SK-N-SH (cell line): ENCODE measurements around the gene OGFRL1. TPM values are rescaled to one million over a fixed set of nuclear protein-coding genes. Genes with fewer than 3 reads are reported as not detected.
A peak's percentile ranks its signal among the peaks of the same experiment; 100 is the strongest.

Source experiments
- CTCF ChIA-PET: fragments of 300-600, 350-600 bp; formaldehyde crosslinking; extraction: SDS; loops from one replicate; lab custom pipeline; 2021; lab: Yijun Ruan, JAX
- POLR2A ChIA-PET: fragments of 350-600 bp; sonication (Branson Sonifier 250); formaldehyde crosslinking; extraction: SDS; loops from one replicate; lab custom pipeline; 2020; ENCODE audit warnings: antibody characterized with exemption, inconsistent platforms; lab: Yijun Ruan, JAX
- DNase-seq: peaks from one replicate; pipeline ENCODE4 v3.0.0; 2012
- H2AFZ ChIP-seq: fragments of 200-600 bp; sonication (generic); 2 replicates; pipeline ENCODE4 v1.8.1; 2016; ENCODE audit warnings: antibody characterized with exemption, mild to moderate bottlenecking, low read depth
- H3F3A ChIP-seq: fragments of 200-600 bp; sonication (generic); replicated peaks from 2 replicates; pipeline ENCODE3; 2016; ENCODE audit warnings: antibody characterized with exemption, mild to moderate bottlenecking; ENCODE audit not compliant: insufficient read depth
- H3K27ac ChIP-seq, 2 experiments: fragments of 200-500 bp in 1 of 2; fragments of 200-600 bp in 1 of 2; sonication (Bioruptor generic) in 1 of 2; sonication (generic), shearing (Covaris generic) in 1 of 2; 2 replicates each; pipeline versions ENCODE4 v1.5.1 to v1.6.1; 2014 to 2016; ENCODE audit warnings: low read depth in 2 of 2, inconsistent platforms in 1 of 2, low read length in 1 of 2, mild to moderate bottlenecking in 1 of 2, mixed read lengths in 1 of 2
- H3K27me3 ChIP-seq: fragments of 200-600 bp; sonication (generic), shearing (Covaris generic); 2 replicates; pipeline ENCODE4 v1.6.1; 2016; ENCODE audit warnings: mixed run types; ENCODE audit not compliant: insufficient read depth
- H3K36me3 ChIP-seq, 2 experiments: fragments of 200-500 bp in 1 of 2; fragments of 200-600 bp in 1 of 2; sonication (Bioruptor generic) in 1 of 2; sonication (generic) in 1 of 2; replicated peaks in 1 of 2; 2 replicates each; pipeline versions ENCODE3 to v1.5.1; 2014 to 2016; ENCODE audit warnings: low read length in 1 of 2, mild to moderate bottlenecking in 1 of 2; ENCODE audit not compliant: insufficient read depth in 2 of 2, control insufficient read depth in 1 of 2
- H3K4me1 ChIP-seq, 2 experiments: fragments of 200-500 bp in 1 of 2; fragments of 200-600 bp in 1 of 2; sonication (Bioruptor generic) in 1 of 2; sonication (generic), shearing (Covaris generic) in 1 of 2; 2 replicates each; pipeline versions ENCODE4 v1.5.1 to v1.6.1; 2014 to 2016; ENCODE audit warnings: low read depth in 1 of 2, low read length in 1 of 2, mixed run types in 1 of 2; ENCODE audit not compliant: insufficient read depth in 2 of 2, control insufficient read depth in 1 of 2
- H3K4me2 ChIP-seq: fragments of 200-600 bp; sonication (generic), shearing (Covaris generic); 2 replicates; pipeline ENCODE4 v1.6.1; 2017; ENCODE audit warnings: mixed run types
- H3K4me3 ChIP-seq, 2 experiments: fragments of 200-500 bp in 1 of 2; fragments of 200-600 bp in 1 of 2; sonication (Bioruptor generic) in 1 of 2; sonication (generic), shearing (Covaris generic) in 1 of 2; 2 replicates each; pipeline versions ENCODE4 v1.5.1 to v1.8.1; 2014 to 2016; ENCODE audit warnings: low read depth in 2 of 2, inconsistent platforms in 1 of 2, low read length in 1 of 2, mild to moderate bottlenecking in 1 of 2, mixed read lengths in 1 of 2, moderate library complexity in 1 of 2
- H3K79me2 ChIP-seq: fragments of 200-600 bp; sonication (generic); 2 replicates; pipeline ENCODE4 v1.8.1; 2017; ENCODE audit warnings: mild to moderate bottlenecking; ENCODE audit not compliant: insufficient read depth
- H3K9ac ChIP-seq: fragments of 200-600 bp; sonication (generic); 2 replicates; pipeline ENCODE4 v1.6.1; 2017; ENCODE audit warnings: mixed run types
- H3K9me2 ChIP-seq: fragments of 200-600 bp; sonication (generic); 2 replicates; pipeline ENCODE4 v1.6.1; 2017; ENCODE audit warnings: mixed run types
- H3K9me3 ChIP-seq: fragments of 200-600 bp; sonication (generic); 2 replicates; pipeline ENCODE4 v1.6.1; 2017; ENCODE audit warnings: mixed run types, mild to moderate bottlenecking, moderate library complexity
- H4K20me1 ChIP-seq: fragments of 200-600 bp; sonication (generic); 2 replicates; pipeline ENCODE4 v1.6.1; 2017; ENCODE audit warnings: mild to moderate bottlenecking, mixed run types; ENCODE audit not compliant: insufficient read depth
- CTCF ChIP-seq: fragments of 200-600 bp; sonication (generic); IDR thresholded peaks from 2 replicates; pipeline ENCODE4 v1.6.1; 2017; ENCODE audit warnings: antibody characterized with exemption, mild to moderate bottlenecking, moderate library complexity
- ELF1 ChIP-seq: IDR thresholded peaks from 2 replicates; pipeline ENCODE4 v1.4.0; 2012
- EP300 ChIP-seq, 2 experiments: IDR thresholded peaks; 2 replicates each; pipeline versions ENCODE4 v1.4.0 to v1.6.1; 2012; ENCODE audit warnings: borderline replicate concordance in 1 of 2, low read depth in 1 of 2, low read length in 1 of 2
- FOSL2 ChIP-seq: IDR thresholded peaks from 2 replicates; pipeline ENCODE4 v1.4.0; 2012; ENCODE audit warnings: low read depth, mild to moderate bottlenecking, moderate library complexity, borderline replicate concordance
- FOXJ3 ChIP-seq: sonication (generic); formaldehyde crosslinking; IDR thresholded peaks from 2 replicates; pipeline ENCODE4 v1.5.1; 2020; ENCODE audit warnings: mild to moderate bottlenecking, missing genetic modification reagents
- GABPA ChIP-seq: IDR thresholded peaks from 2 replicates; pipeline ENCODE4 v1.4.0; 2012; ENCODE audit warnings: low read depth, mild to moderate bottlenecking
- JUND ChIP-seq: IDR thresholded peaks from 2 replicates; pipeline ENCODE4 v1.4.0; 2012
- MEF2A ChIP-seq: IDR thresholded peaks from 2 replicates; pipeline ENCODE4 v1.4.0; 2012; ENCODE audit warnings: low read depth, borderline replicate concordance
- MXI1 ChIP-seq: IDR thresholded peaks from 2 replicates; pipeline ENCODE4 v1.6.1; 2012; ENCODE audit warnings: mild to moderate bottlenecking, low read depth, low read length, improper control_type of control experiment
- NFIC ChIP-seq: IDR thresholded peaks from 2 replicates; pipeline ENCODE4 v1.4.0; 2012; ENCODE audit warnings: borderline replicate concordance
- PBX3 ChIP-seq: IDR thresholded peaks from 2 replicates; pipeline ENCODE4; 2012
- POLR2AphosphoS5 ChIP-seq: IDR thresholded peaks from 2 replicates; pipeline ENCODE4 v1.6.1; 2012; ENCODE audit warnings: low read depth, low read length
- RAD21 ChIP-seq: IDR thresholded peaks from 2 replicates; pipeline ENCODE4 v1.6.1; 2012; ENCODE audit warnings: mild to moderate bottlenecking, low read length
- RCOR1 ChIP-seq: fragments of 150-350 bp; IDR thresholded peaks from 2 replicates; pipeline ENCODE4 v1.6.1; 2017; ENCODE audit warnings: antibody characterized with exemption, low read length
- REST ChIP-seq: IDR thresholded peaks from 2 replicates; pipeline ENCODE4 v1.6.1; 2012; ENCODE audit warnings: mild to moderate bottlenecking, low read depth, low read length, moderate library complexity
- RFX5 ChIP-seq: IDR thresholded peaks from 2 replicates; pipeline ENCODE4 v1.6.1; 2012; ENCODE audit warnings: mild to moderate bottlenecking, improper control_type of control experiment, low read length
- RXRA ChIP-seq: IDR thresholded peaks from 2 replicates; pipeline ENCODE4 v1.4.0; 2012; ENCODE audit warnings: low read depth, mild to moderate bottlenecking, borderline replicate concordance
- TAF1 ChIP-seq: IDR thresholded peaks from 2 replicates; pipeline ENCODE4 v1.6.1; 2012; ENCODE audit warnings: low read depth, mild to moderate bottlenecking, low read length, moderate library complexity, borderline replicate concordance
- TCF12 ChIP-seq: IDR thresholded peaks from 2 replicates; pipeline ENCODE4 v1.4.0; 2012
- TEAD4 ChIP-seq: IDR thresholded peaks from 2 replicates; pipeline ENCODE4 v1.4.0; 2012; ENCODE audit warnings: mild to moderate bottlenecking, borderline replicate concordance; ENCODE audit not compliant: insufficient read depth
- USF2 ChIP-seq: fragments of 150-350 bp; IDR thresholded peaks from 2 replicates; pipeline ENCODE4 v1.6.1; 2017; ENCODE audit warnings: antibody characterized with exemption, low read length, low read depth, borderline replicate concordance
- YY1 ChIP-seq: IDR thresholded peaks from 2 replicates; pipeline ENCODE4 v1.4.0; 2012; ENCODE audit warnings: low read depth, mild to moderate bottlenecking
- ZBTB33 ChIP-seq: IDR thresholded peaks from 2 replicates; pipeline ENCODE4 v1.4.0; 2012; ENCODE audit warnings: low read depth, borderline replicate concordance
- WGBS: methylation state at CpG from one replicate; pipeline ENCODE4 v1.1.6; 2017; ENCODE audit warnings: low lambda C conversion rate; 5-methylcytosine and 5-hydroxymethylcytosine counted together
- polyA plus RNA-seq, 3 experiments: library from polyadenylated mRNA; depleted of rRNA; stranded (reverse); fragments of >200 nt; gene quantifications; 2 replicates each; pipeline ENCODE4 v1.2.3, GENCODE V29; 2012

Gene OGFRL1
- 2.4 and 3.3 TPM in 2 replicates for polyA plus RNA-seq (2012; rRNA removed)
- 4.4 and 5.7 TPM in 2 replicates for polyA plus RNA-seq (2012; cell fraction: cytosol; rRNA removed)
- 1.1 and 2.3 TPM in 2 replicates for polyA plus RNA-seq (2012; cell fraction: nucleus; rRNA removed)

- Histone ChIP-seq H3K27ac (peak within 1 kb of the TSS; percentile 61 to 80), H3K9me2 (no peaks in the 10 kb centered on the region), H3K9ac (peak within 1 kb of the TSS; percentile 73), H3K9me3 (no peaks in the 10 kb centered on the region), H2AFZ (peak within 1 kb of the TSS; percentile 88; the same call in 1 of the 2 replicates), H3K4me2 (peak within 1 kb of the TSS; percentile 95), H3K4me1 (peaks cover 0 to 13% of the 10 kb centered on the region in 2 experiments; a peak in 2 of 4 replicates), H3K36me3 (peaks cover 0 to under 1% of the 10 kb centered on the region in 2 experiments), H4K20me1 (no peaks in the 10 kb centered on the region), H3F3A (peaks cover 5% of the 10 kb centered on the region), H3K27me3 (no peaks in the 10 kb centered on the region), H3K4me3 (peak within 1 kb of the TSS; percentile 76 to 88), H3K79me2 (peaks cover 5% of the 10 kb centered on the region)
- WGBS = 2% methylated on average over 39 of the region's 79 CpGs
- ChIA-PET CTCF (interaction anchor here (0.8 to 2.9 kb wide), 10 partner anchors 10 to 98 kb away, joined by 3 to 17 read pairs (median 3); no protein-coding TSS in a partner anchor), POLR2A (interaction anchor here (0.7 to 1.1 kb wide), 5 partner anchors 22 to 98 kb away, joined by 3 to 4 read pairs (median 3); no protein-coding TSS in a partner anchor)
- peak; percentile 96 for DNase-seq
- TF ChIP-seq MEF2A (no peak), NFIC (no peak), USF2 (no peak), FOXJ3 (CRISPR knock-in tag) (no peak), RXRA (no peak), MXI1 (0 out of 2 replicates have a peak, but pooled peaks have one; percentile 10), CTCF (no peak), POLR2AphosphoS5 (0 out of 2 replicates have a peak, but pooled peaks have one; percentile 42), PBX3 (no peak), GABPA (no peak), RFX5 (no peak), RCOR1 (no peak), FOSL2 (no peak), JUND (no peak), EP300 (IDR thresholded peaks at IDR 0.05; ENCODE audit: borderline replicate concordance in 1 of 2, low read depth in 1 of 2, low read length in 1 of 2) (no peak), TEAD4 (no peak), YY1 (no peak), RAD21 (0 out of 2 replicates have a peak, but pooled peaks have one; percentile 1), TCF12 (no peak), ELF1 (no peak), REST (no peak), TAF1 (peak; percentile 50), ZBTB33 (no peak)
These were observed at the start of gene OGFRL1 for GRCh38 chr6:71288228-71289038. Gene OGFRL1, plus strand, starts transcription at chr6:71288811. Its CDS starts 126 bp downstream, at chr6:71288937.
